Measurements from ENCODE around the gene ANKS1B.

DNA sequence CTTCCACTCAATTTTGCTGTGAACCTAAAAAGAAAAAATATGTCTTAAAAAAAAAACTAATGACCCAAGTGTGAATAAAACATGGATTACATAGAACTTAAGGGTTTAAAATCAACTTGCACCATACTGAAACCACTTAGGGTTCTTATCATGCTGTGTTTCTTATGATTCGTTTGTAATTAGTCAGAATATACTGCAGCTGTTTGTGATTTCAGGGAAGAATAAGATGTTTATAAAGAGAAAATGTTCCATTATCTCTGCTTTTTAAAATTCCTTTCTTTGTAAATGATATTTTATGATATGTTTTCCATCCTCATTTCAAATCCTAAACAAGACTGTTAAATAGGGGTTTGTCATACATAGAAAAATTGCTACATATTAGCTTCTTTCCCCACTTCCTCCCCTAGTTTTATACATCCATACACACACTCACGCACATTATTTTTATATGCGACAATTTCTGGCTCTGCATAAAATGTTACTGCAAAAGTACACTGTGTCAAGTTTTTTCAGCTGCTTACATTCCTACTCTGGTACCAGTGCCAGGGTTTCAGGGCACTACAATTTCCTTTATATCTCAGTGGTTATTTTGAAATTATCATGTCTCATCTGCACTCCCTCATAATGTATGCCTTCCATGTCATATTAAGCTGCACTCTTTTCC, 612.3 kb downstream of the ANKS1B start:
- TF ChIP-seq, protein P1, sequence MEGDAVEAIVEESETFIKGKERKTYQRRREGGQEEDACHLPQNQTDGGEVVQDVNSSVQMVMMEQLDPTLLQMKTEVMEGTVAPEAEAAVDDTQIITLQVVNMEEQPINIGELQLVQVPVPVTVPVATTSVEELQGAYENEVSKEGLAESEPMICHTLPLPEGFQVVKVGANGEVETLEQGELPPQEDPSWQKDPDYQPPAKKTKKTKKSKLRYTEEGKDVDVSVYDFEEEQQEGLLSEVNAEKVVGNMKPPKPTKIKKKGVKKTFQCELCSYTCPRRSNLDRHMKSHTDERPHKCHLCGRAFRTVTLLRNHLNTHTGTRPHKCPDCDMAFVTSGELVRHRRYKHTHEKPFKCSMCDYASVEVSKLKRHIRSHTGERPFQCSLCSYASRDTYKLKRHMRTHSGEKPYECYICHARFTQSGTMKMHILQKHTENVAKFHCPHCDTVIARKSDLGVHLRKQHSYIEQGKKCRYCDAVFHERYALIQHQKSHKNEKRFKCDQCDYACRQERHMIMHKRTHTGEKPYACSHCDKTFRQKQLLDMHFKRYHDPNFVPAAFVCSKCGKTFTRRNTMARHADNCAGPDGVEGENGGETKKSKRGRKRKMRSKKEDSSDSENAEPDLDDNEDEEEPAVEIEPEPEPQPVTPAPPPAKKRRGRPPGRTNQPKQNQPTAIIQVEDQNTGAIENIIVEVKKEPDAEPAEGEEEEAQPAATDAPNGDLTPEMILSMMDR (tag by site-specific recombination; IDR thresholded peaks at IDR 0.05): no peak
- no peak for TF ChIP-seq ZNF274 (IDR thresholded peaks at IDR 0.05; ENCODE audit: low read length)
- no peak for TF ChIP-seq ZNF274 (tag by site-specific recombination; IDR thresholded peaks at IDR 0.05; ENCODE audit: borderline replicate concordance)
- TF ChIP-seq ZNF558 (tag by site-specific recombination; IDR thresholded peaks at IDR 0.05): no peak
- no peak for TF ChIP-seq ZNF747 (tag by site-specific recombination; IDR thresholded peaks at IDR 0.05)
- TF ChIP-seq SETDB1 (IDR thresholded peaks at IDR 0.05; ENCODE audit: insufficient read length, low read length): no peak
- no peak for TF ChIP-seq ZNF830 (tag by site-specific recombination; IDR thresholded peaks at IDR 0.05; ENCODE audit: low read depth)
- no peak for TF ChIP-seq ZNF548 (tag by site-specific recombination; IDR thresholded peaks at IDR 0.05)
- TF ChIP-seq, protein P2, sequence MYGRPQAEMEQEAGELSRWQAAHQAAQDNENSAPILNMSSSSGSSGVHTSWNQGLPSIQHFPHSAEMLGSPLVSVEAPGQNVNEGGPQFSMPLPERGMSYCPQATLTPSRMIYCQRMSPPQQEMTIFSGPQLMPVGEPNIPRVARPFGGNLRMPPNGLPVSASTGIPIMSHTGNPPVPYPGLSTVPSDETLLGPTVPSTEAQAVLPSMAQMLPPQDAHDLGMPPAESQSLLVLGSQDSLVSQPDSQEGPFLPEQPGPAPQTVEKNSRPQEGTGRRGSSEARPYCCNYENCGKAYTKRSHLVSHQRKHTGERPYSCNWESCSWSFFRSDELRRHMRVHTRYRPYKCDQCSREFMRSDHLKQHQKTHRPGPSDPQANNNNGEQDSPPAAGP (tag by site-specific recombination; IDR thresholded peaks at IDR 0.05): no peak
- TF ChIP-seq ZSCAN16 (tag by site-specific recombination; IDR thresholded peaks at IDR 0.05): no peak
- no peak for TF ChIP-seq ZNF624 (tag by site-specific recombination; IDR thresholded peaks at IDR 0.05)
- TF ChIP-seq SALL2 (tag by site-specific recombination; IDR thresholded peaks at IDR 0.05; ENCODE audit: borderline replicate concordance): no peak
- TF ChIP-seq ZNF510 (tag by site-specific recombination; IDR thresholded peaks at IDR 0.05; ENCODE audit: insufficient replicate concordance): no peak
- TF ChIP-seq YY1 (tag by site-specific recombination; IDR thresholded peaks at IDR 0.05): no peak

Measured in HEK293 (cell line).